ENCODE results near the gene TEC. TPM values are rescaled to one million over a fixed set of nuclear protein-coding genes. Genes with fewer than 3 reads are reported as not detected.

TEC gene
- total RNA-seq, 4 donors from 2014 or later: 0.20 to 1.9 (median 1.1) TPM

DNA sequence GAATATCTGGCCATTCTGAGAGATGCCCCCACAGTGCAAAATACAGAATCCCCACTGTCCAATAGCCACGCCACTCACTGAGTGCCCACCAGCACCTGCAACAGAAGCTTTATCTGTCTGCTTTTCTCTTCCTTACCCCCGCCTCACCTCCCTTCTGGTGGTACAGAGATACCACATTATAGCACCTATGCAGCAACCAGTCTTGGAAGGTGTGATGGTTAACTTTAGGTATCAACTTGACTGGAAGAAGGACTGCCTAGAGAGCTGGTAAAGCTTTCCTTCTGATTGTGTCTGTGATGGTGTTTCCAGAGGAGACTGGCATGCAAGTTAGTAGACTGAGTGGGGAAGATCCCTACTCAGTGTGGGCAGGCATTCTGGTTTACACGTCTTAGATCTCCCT is 73.8 kb downstream of the TEC start:
- no peaks in the 10 kb centered on the region for H3K4me1 ChIP-seq
- H3K9me3 ChIP-seq: no peaks in the 10 kb centered on the region
- no peak for DNase-seq
- no peak overlapping the region for H3K4me3 ChIP-seq
- no peak for ATAC-seq
- no peaks in the 10 kb centered on the region for H3K27me3 ChIP-seq
- TF ChIP-seq POLR2A (IDR thresholded peaks at IDR 0.05): no peak
- TF ChIP-seq, protein P1, sequence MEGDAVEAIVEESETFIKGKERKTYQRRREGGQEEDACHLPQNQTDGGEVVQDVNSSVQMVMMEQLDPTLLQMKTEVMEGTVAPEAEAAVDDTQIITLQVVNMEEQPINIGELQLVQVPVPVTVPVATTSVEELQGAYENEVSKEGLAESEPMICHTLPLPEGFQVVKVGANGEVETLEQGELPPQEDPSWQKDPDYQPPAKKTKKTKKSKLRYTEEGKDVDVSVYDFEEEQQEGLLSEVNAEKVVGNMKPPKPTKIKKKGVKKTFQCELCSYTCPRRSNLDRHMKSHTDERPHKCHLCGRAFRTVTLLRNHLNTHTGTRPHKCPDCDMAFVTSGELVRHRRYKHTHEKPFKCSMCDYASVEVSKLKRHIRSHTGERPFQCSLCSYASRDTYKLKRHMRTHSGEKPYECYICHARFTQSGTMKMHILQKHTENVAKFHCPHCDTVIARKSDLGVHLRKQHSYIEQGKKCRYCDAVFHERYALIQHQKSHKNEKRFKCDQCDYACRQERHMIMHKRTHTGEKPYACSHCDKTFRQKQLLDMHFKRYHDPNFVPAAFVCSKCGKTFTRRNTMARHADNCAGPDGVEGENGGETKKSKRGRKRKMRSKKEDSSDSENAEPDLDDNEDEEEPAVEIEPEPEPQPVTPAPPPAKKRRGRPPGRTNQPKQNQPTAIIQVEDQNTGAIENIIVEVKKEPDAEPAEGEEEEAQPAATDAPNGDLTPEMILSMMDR (IDR thresholded peaks at IDR 0.05 in 4 of 5, conservative IDR thresholded peaks at IDR 0.05 in 1 of 5): no peak
- H3K36me3 ChIP-seq: no peaks in the 10 kb centered on the region
- intact Hi-C loops (cut with DNase I; ENCODE audit: low total_unique reads): no loop called here
- no peak overlapping the region for H3K27ac ChIP-seq
- in situ Hi-C loops (cut with MboI; ENCODE audit: low sequenced_read_pairs in 4 of 4): no loop called here

DNA sequence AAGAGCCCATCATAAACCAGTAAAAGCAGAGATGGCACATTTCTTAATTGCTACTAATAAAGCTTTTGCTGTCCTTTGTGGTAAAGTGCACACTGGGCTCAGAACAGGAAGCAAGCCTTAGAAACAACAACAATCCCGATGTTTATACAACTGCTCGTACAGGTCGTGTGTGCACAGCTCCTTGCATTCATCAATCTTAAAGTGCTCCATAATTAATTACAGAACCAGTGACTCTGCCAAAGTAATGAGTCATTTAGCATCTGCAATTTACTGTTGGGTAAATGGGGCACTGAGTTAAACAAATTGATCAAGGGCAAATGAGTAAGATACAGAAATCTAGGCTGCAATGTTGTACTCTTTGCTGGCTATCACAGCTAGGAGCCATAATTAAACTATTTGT is 74.3 kb downstream of the TEC start:
- Histone ChIP-seq H3K4me1 (no peaks in the 10 kb centered on the region), H3K27ac (no peak overlapping the region), H3K4me3 (no peak overlapping the region), H3K27me3 (no peaks in the 10 kb centered on the region), H3K36me3 (no peaks in the 10 kb centered on the region), H3K9me3 (no peaks in the 10 kb centered on the region)
- intact Hi-C loops (cut with DNase I; ENCODE audit: low total_unique reads) (no loop called here), in situ Hi-C loops (cut with MboI; ENCODE audit: low sequenced_read_pairs in 4 of 4) (no loop called here)
- TF ChIP-seq, protein P1 (IDR thresholded peaks at IDR 0.05 in 4 of 5, conservative IDR thresholded peaks at IDR 0.05 in 1 of 5): no peak
- no peak for TF ChIP-seq POLR2A (IDR thresholded peaks at IDR 0.05)
- DNase-seq (no peak), ATAC-seq (no peak)

DNA sequence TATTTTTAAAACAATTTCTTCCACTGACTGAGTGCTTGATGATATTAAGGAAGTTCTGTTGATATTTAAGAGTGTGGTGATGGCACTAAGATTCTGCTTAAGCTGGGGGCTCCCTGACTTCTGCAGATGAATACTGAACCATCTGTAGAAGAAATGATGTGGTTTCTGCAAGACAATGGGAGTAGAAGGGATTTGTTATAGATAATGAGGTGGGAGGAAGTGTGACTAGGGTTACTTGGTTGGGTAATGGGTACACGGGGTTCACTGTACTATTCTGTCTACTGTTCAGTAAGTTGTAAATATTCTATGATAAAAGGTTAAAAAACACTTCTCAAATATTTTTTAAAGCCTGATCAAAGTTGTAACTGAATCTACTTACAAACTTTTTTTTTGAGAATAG is 74.7 kb downstream of the TEC start:
- Histone ChIP-seq H3K27ac (no peak overlapping the region), H3K4me3 (no peak overlapping the region), H3K36me3 (no peaks in the 10 kb centered on the region), H3K9me3 (no peaks in the 10 kb centered on the region), H3K27me3 (no peaks in the 10 kb centered on the region), H3K4me1 (no peaks in the 10 kb centered on the region)
- in situ Hi-C loops (cut with MboI; ENCODE audit: low sequenced_read_pairs in 4 of 4) (no loop called here), intact Hi-C loops (cut with DNase I; ENCODE audit: low total_unique reads) (no loop called here)
- ATAC-seq (no peak), DNase-seq (no peak)
- TF ChIP-seq, protein P1 (IDR thresholded peaks at IDR 0.05 in 4 of 5, conservative IDR thresholded peaks at IDR 0.05 in 1 of 5): no peak
- TF ChIP-seq POLR2A (IDR thresholded peaks at IDR 0.05): no peak

DNA sequence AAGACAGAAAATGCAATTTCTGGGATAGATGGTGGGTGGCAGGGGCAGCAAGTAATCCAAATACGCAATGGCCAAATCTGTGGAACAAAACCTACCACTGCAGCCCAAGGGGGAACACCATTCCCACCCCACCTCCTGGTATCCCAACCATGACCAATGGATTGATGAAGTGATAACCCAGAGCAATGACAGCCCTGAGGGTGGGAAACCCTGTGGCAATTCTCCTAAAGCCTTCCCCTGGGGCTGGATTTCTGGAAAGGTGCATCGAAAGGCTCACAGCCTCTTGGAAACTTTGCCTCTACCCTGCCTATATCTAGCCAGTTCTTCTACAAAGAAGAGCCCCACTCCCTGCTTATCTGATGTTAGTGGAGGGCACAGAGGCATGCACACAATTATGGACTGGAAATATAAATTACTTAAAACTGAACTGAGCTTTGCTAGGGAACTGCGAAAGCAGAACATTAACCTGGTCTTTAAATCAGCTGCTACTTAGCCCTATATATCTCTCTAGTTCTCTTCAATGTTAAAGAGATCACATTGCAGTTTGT is 75.6 kb downstream of the TEC start:
- H3K4me1 ChIP-seq: no peaks in the 10 kb centered on the region
- in situ Hi-C loops (cut with MboI; ENCODE audit: low sequenced_read_pairs in 4 of 4) (no loop called here), intact Hi-C loops (cut with DNase I; ENCODE audit: low total_unique reads) (no loop called here)
- no peak overlapping the region for H3K27ac ChIP-seq
- DNase-seq: no peak
- no peak overlapping the region for H3K4me3 ChIP-seq
- no peaks in the 10 kb centered on the region for H3K9me3 ChIP-seq
- TF ChIP-seq, protein P1 (IDR thresholded peaks at IDR 0.05 in 4 of 5, conservative IDR thresholded peaks at IDR 0.05 in 1 of 5): no peak
- no peak for TF ChIP-seq POLR2A (IDR thresholded peaks at IDR 0.05)
- no peak for ATAC-seq
- no peaks in the 10 kb centered on the region for H3K27me3 ChIP-seq
- H3K36me3 ChIP-seq: no peaks in the 10 kb centered on the region

Data from gastrocnemius medialis (tissue), 4 donors.